Erythroblast (primary cell): ENCODE results near the gene VEGFC.

ENCODE experiments used
- GATA1 ChIP-seq: IDR thresholded peaks from 2 replicates; pipeline ENCODE4 v1.6.1; 2011; ENCODE audit warnings: low read depth, mild to moderate bottlenecking, control low read depth, low read length, moderate library complexity
- POLR2A ChIP-seq: IDR thresholded peaks from 2 replicates; pipeline ENCODE4 v1.6.1; 2011; ENCODE audit warnings: mild to moderate bottlenecking, low read length

- no peak for TF ChIP-seq POLR2A
- TF ChIP-seq GATA1: no peak
Measured at GRCh38 chr4:176839656-176840055, 46.9 kb upstream of the VEGFC start.
